K562 (cell line): ENCODE data around the gene SYK.

Experiments used
- CTCF ChIP-seq, 3 experiments: IDR thresholded peaks in 2 of 3; conservative IDR thresholded peaks in 1 of 3; 2 replicates each; pipeline ENCODE4 v1.5.1; 2011 to 2012; ENCODE audit warnings: low read length in 3 of 3, mild to moderate bottlenecking in 3 of 3, control low read depth in 2 of 3, improper control_type of control experiment in 1 of 3, inconsistent platforms in 1 of 3, low read depth in 1 of 3, mixed read lengths in 1 of 3, moderate library complexity in 1 of 3; ENCODE audit not compliant: insufficient read depth in 2 of 3
- FOXP1 ChIP-seq: sonication (generic); formaldehyde crosslinking; IDR thresholded peaks from 2 replicates; pipeline ENCODE4 v1.8.0; 2022; ENCODE audit warnings: mild to moderate bottlenecking, missing genetic modification reagents
- GATAD2A ChIP-seq: fragments of 450-650 bp; IDR thresholded peaks from 2 replicates; pipeline ENCODE4 v1.6.1; 2017
- HLTF ChIP-seq: fragments of 450-650 bp; IDR thresholded peaks from 2 replicates; pipeline ENCODE4 v1.6.1; 2016
- KDM1A ChIP-seq, 2 experiments: fragments of 450-650 bp; IDR thresholded peaks; 2 replicates each; pipeline ENCODE4 v1.6.1; 2016; ENCODE audit warnings: mild to moderate bottlenecking in 2 of 2
- MAX ChIP-seq: sonication (generic); formaldehyde crosslinking; IDR thresholded peaks from 2 replicates; pipeline ENCODE4 v1.9.0; 2022; ENCODE audit warnings: mild to moderate bottlenecking, missing genetic modification reagents
- NFYB ChIP-seq: IDR thresholded peaks from 2 replicates; pipeline ENCODE4 v1.6.1; 2011; ENCODE audit warnings: mild to moderate bottlenecking, moderate library complexity; ENCODE audit not compliant: insufficient read length; ENCODE audit errors: extremely low read depth
- SRSF1 ChIP-seq: fragments of 200-400 bp; formaldehyde crosslinking; IDR thresholded peaks from 2 replicates; pipeline ENCODE4 v1.6.1; 2017; ENCODE audit warnings: mild to moderate bottlenecking, low read depth, low read length, moderate library complexity
- ZBTB1 ChIP-seq: sonication (generic); formaldehyde crosslinking; IDR thresholded peaks from 2 replicates; pipeline ENCODE4 v1.8.1; 2023; ENCODE audit warnings: missing genetic modification reagents, low read depth, mild to moderate bottlenecking, borderline replicate concordance
- ZNF431 ChIP-seq: sonication (generic); formaldehyde crosslinking; IDR thresholded peaks from 2 replicates; pipeline ENCODE4 v1.8.0; 2022; ENCODE audit warnings: mild to moderate bottlenecking, missing genetic modification reagents
- ZNF57 ChIP-seq: fragments of 450-650 bp; formaldehyde crosslinking; IDR thresholded peaks from 2 replicates; pipeline ENCODE4 v1.4.0; 2020; ENCODE audit warnings: mild to moderate bottlenecking, moderate library complexity
- ZNF740 ChIP-seq, 3 experiments: fragments of 200-800 bp in 1 of 3; sonication (Bioruptor generic) in 1 of 3; sonication (generic) in 1 of 3; formaldehyde crosslinking in 1 of 3; IDR thresholded peaks; 2 replicates each; pipeline versions ENCODE4 v1.6.1 to v1.8.0; 2016 to 2022; ENCODE audit warnings: mild to moderate bottlenecking in 2 of 3, missing compliant biosample characterization in 2 of 3, missing genetic modification characterization in 2 of 3, missing genetic modification reagents in 1 of 3

- TF ChIP-seq HLTF (no peak), ZNF57 (CRISPR knock-in tag) (no peak), ZNF431 (no peak), MAX (CRISPR knock-in tag) (no peak), ZNF740 (CRISPR knock-in tag; IDR thresholded peaks at IDR 0.05) (no peak), ZNF740 (tag; IDR thresholded peaks at IDR 0.05) (no peak), GATAD2A (no peak), CTCF (IDR thresholded peaks at IDR 0.05 in 2 of 3, conservative IDR thresholded peaks at IDR 0.05 in 1 of 3; ENCODE audit: insufficient read depth in 2 of 3, low read depth in 1 of 3, low read length in 3 of 3) (no peak), SRSF1 (no peak), FOXP1 (CRISPR knock-in tag) (no peak), NFYB (no peak), KDM1A (IDR thresholded peaks at IDR 0.05) (no peak), ZBTB1 (CRISPR knock-in tag) (no peak)
Measured at GRCh38 chr9:90874194-90874593, 72.6 kb downstream of the SYK start.
